Psoas muscle (tissue), 8 donors: ENCODE data around the gene NKG7. TPM values are rescaled to one million over a fixed set of nuclear protein-coding genes. Genes with fewer than 3 reads are reported as not detected.
"Not testable (repeated sequence)": the region's sequence is repeated elsewhere in the genome, so short reads cannot be mapped to it uniquely, and the experiment has no call there.

Source experiments
- ATAC-seq, 4 donors: fragments of 200-7000 bp; cut with Tn5 transposase; one replicate each; pipeline ENCODE4 v1.9.1; 2020; ENCODE audit warnings: moderate library complexity in 3 of 4, mild to moderate bottlenecking in 2 of 4
- DNase-seq, 2 donors: peaks; one replicate each; pipeline ENCODE4 v3.0.0-alpha.2; 2020
- H3K27ac ChIP-seq: fragments of 200-600 bp; one replicate; pipeline ENCODE4 v1.8.0; 2022
- H3K27me3 ChIP-seq, 3 donors: fragments of 200-600 bp in 1 of 3; one replicate each; pipeline versions ENCODE4 v1.6.1 to v1.8.0; 2013 to 2022; ENCODE audit warnings: low read length in 2 of 3, mild to moderate bottlenecking in 2 of 3, moderate library complexity in 1 of 3; ENCODE audit not compliant: insufficient read depth in 3 of 3
- H3K36me3 ChIP-seq, 2 donors: fragments of 200-600 bp in 1 of 2; one replicate each; pipeline versions ENCODE4 v1.6.1 to v1.8.0; 2013 to 2022; ENCODE audit warnings: low read depth in 1 of 2, mild to moderate bottlenecking in 1 of 2, moderate library complexity in 1 of 2; ENCODE audit not compliant: insufficient read depth in 1 of 2
- H3K4me1 ChIP-seq: fragments of 200-600 bp; one replicate; pipeline ENCODE4 v1.8.0; 2022
- H3K4me3 ChIP-seq: fragments of 200-600 bp; one replicate; pipeline ENCODE4 v1.8.0; 2022; ENCODE audit warnings: mild to moderate bottlenecking
- H3K9me3 ChIP-seq: fragments of 200-600 bp; one replicate; pipeline ENCODE4 v1.8.0; 2022
- CTCF ChIP-seq: fragments of 200-600 bp; IDR thresholded peaks from one replicate; pipeline ENCODE4 v1.8.0; 2022; ENCODE audit warnings: antibody characterized with exemption
- WGBS, 3 donors: extraction: QIAGEN DNeasy Blood & Tissue Kit; methylation state at CpG; one replicate each; pipeline versions ENCODE4 v1.1.6 to v1.1.7; 2013; 5-methylcytosine and 5-hydroxymethylcytosine counted together
- intact Hi-C, 2 donors: fragments of 100-400 bp; cut with DNase I; formaldehyde crosslinking; loops; one replicate each; pipeline versions ENCODE4 v1.11.0 to v1.14.2; 2022
- long read RNA-seq, 2 donors: library from polyadenylated mRNA; unstranded; transcript quantifications; one replicate each; pipeline ENCODE4 v2.0.0, GENCODE V29; 2021
- polyA plus RNA-seq, 3 donors: library from polyadenylated mRNA; stranded (reverse); fragments of 200-250 nt; gene quantifications; one replicate each; pipeline ENCODE4 v1.2.3, GENCODE V29; 2013
- total RNA-seq, 4 donors: library from RNA; stranded (reverse); fragmentation: NEBNext Ultra II Directional in 2 of 4; extraction: Animal tissue kit (Norgen Biotek cat#: 25700) in 2 of 4; gene quantifications; one replicate each; pipeline versions ENCODE4 v1.2.1 to v1.2.4, GENCODE V29; 2021 to 2023
- donor health status: healthy with polysubstance abuse.
- donor health status: DM: no; HTN: no; CAD: no; lungs with moderate emphysema.
- donor health status: Bipolar disorder and iron deficiency.
- donor health status: healthy.
- donor health status: DM: yes; HTN: yes; CAD: no.
- donor health status: DM: no; HTN: no; CAD: no.
- donor health status: DM: no; HTN: no; CAD: no.
- donor health status: DM: yes; HTN: yes; CAD: no.

Gene NKG7, protein sequence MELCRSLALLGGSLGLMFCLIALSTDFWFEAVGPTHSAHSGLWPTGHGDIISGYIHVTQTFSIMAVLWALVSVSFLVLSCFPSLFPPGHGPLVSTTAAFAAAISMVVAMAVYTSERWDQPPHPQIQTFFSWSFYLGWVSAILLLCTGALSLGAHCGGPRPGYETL
- 1 to 10 TPM in 3 of 4 donors, under 1 TPM in 1; 0.62 to 2.9 (median 1.9) TPM for total RNA-seq
- polyA plus RNA-seq: 1 to 10 TPM in 1 of 3 donors, under 1 TPM in 2; 0.61 to 1.2 (median 0.68) TPM
- long read RNA-seq, donor 1: 0 reads
- long read RNA-seq, donor 2: 0 reads

GRCh38 chr19:51372649-51373504, at the start of gene NKG7:
NKG7 (minus strand) TSS chr19:51372654; CDS start chr19:51372535, 119 bp downstream.
- DNase-seq: peak in 1 of 2 donors; percentile 32

GRCh38 chr19:51422053-51422448, 49.6 kb upstream of the NKG7 start:
- peaks cover 0 to 15% (median 9%) of the 10 kb centered on the region in 3 donors for H3K27me3 ChIP-seq
- TF ChIP-seq CTCF: peak; percentile 64
- H3K9me3 ChIP-seq: no peaks in the 10 kb centered on the region
- 4 to 13% (median 10%) methylated on average over 16 to 19 of the region's 19 CpGs for WGBS, 3 donors
- H3K36me3 ChIP-seq: no peaks in the 10 kb centered on the region
- no peaks in the 10 kb centered on the region for H3K4me1 ChIP-seq
- DNase-seq: peak; percentile 71 to 82
- intact Hi-C loops: no loop called here
- no peak overlapping the region for H3K27ac ChIP-seq
- no peak overlapping the region for H3K4me3 ChIP-seq
- ATAC-seq: peak in 1 of 4 donors; percentile 39

More at GRCh38 chr19:51372649-51373504, at the start of gene NKG7:
- Histone ChIP-seq H3K27ac (no peak within 1 kb of the TSS), H3K36me3 (no peaks in the 10 kb centered on the region), H3K4me3 (no peak within 1 kb of the TSS), H3K4me1 (no peaks in the 10 kb centered on the region), H3K27me3 (no peaks in the 10 kb centered on the region), H3K9me3 (no peaks in the 10 kb centered on the region)
- intact Hi-C loops: loop anchor here in 1 of 2 donors (2.0 kb wide), 1 partner anchor 22 kb away; no protein-coding TSS in a partner anchor
- 48 to 56% (median 48%) methylated on average over 9 of the region's 9 CpGs for WGBS, 3 donors
- no peak for TF ChIP-seq CTCF
- ATAC-seq: no peak

DNA sequence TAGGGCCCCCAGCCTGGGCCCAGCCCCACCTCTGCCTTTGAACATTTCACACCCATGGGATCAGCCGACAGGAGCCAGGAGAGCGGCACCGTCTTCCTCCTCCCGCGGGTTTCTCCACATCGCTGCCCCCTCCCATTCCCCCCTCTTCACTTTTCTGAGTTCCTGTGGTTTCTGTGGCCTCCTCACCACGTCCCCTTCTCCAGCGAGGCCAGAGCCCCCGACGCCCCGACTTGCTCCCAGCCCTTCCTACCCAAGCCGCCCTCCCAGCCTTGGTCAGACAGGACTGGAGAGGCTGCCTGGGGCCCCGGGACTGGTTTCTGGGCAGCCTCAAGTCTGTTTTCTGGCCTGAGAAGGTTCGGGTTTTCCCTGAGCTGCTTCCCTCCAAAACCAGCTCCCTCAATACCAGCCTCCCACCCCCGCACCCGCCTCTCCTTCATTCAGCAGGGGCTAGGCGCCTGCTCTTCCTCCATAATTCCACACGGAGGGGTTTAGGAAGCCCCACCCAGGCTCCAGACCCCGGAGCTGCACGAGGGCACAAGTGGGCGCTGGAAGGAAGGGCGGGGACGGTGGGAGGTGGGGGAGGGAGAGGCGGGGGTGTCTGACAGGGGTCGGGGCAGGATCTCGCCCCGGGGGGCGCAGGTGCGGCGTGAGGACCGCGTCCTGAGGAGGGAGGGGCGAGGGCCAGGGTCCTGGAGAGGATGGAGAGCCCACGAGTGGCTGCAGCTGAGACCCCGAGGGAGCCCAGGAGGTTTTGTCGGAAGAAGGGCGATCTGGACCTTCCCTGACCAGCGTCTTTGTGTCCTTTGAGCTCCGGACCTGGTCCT, 49.0 kb upstream of the NKG7 start:
- Histone ChIP-seq H3K4me3 (no peak overlapping the region), H3K4me1 (no peaks in the 10 kb centered on the region), H3K27me3 (peaks cover 0 to 15% (median 9%) of the 10 kb centered on the region in 3 donors), H3K27ac (no peak overlapping the region), H3K9me3 (no peaks in the 10 kb centered on the region), H3K36me3 (no peaks in the 10 kb centered on the region)
- WGBS, 3 donors: 10 to 14% (median 12%) methylated on average over 27 to 39 of the region's 39 CpGs
- DNase-seq: no peak
- ATAC-seq: no peak
- intact Hi-C loops: no loop called here
- TF ChIP-seq CTCF: no peak

DNA sequence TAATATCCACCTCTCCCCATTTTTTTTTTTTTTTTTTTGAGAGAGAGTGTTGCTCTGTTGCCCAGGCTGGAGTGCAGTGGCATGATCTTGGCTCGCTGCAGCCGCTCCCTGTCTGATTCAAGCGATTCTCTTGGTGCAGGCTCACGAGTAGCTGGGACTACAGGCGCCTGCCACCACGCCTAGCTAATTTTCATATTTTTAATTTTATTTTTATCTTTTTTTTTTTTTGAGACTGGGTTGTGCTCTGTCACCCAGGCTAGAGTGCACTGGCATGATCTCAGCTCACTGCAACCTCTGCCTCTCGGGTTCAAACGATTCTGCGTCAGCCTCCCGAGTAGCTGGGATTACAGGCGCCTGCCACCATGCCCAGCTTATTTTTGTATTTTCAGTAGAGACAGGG, 48.1 kb upstream of the NKG7 start:
- H3K4me1 ChIP-seq, intact Hi-C loops, H3K4me3 ChIP-seq, H3K9me3 ChIP-seq, DNase-seq, H3K27ac ChIP-seq, H3K36me3 ChIP-seq, ATAC-seq: not testable (repeated sequence)
- peaks cover 0 to 15% (median 9%) of the 10 kb centered on the region in 3 donors for H3K27me3 ChIP-seq
- WGBS, 3 donors: 83 to 88% (median 84%) methylated on average over 11 of the region's 11 CpGs
